ENCODE results near the gene SERP2. TPM values are rescaled to one million over a fixed set of nuclear protein-coding genes. Genes with fewer than 3 reads are reported as not detected.

The SERP2 gene
- total RNA-seq, 4 donors from 2014 or later, result 0.27 to 1.8 TPM; not detected in 2

GRCh38 chr13:44352671-44353070 lies 21.0 kb upstream of the SERP2 start:
- TF ChIP-seq CTCF (IDR thresholded peaks at IDR 0.05) (no peak), POLR2A (IDR thresholded peaks at IDR 0.05) (no peak)
- DNase-seq (ENCODE audit: low spot score in 2 of 2), result no peak
- intact Hi-C loops (cut with DNase I; ENCODE audit: low total_unique reads), result no loop called here
- H3K4me3 ChIP-seq (ENCODE audit: low read depth, poor library complexity, severe bottlenecking), result no peak overlapping the region
- 75 to 84% methylated on average over 2 of the region's 2 CpGs for WGBS, 2 donors

- TF ChIP-seq POLR2A (IDR thresholded peaks at IDR 0.05) (no peak), CTCF (IDR thresholded peaks at IDR 0.05) (no peak)
- intact Hi-C loops (cut with DNase I; ENCODE audit: low total_unique reads), result no loop called here
- DNase-seq (ENCODE audit: low spot score in 2 of 2), result no peak
- WGBS, 2 donors, result 66 to 85% methylated on average over 1 of the region's 1 CpG
- H3K4me3 ChIP-seq (ENCODE audit: low read depth, poor library complexity, severe bottlenecking), result no peak overlapping the region
Measured at GRCh38 chr13:44354331-44354730, 19.3 kb upstream of the SERP2 start.

- no peak for DNase-seq (ENCODE audit: low spot score in 2 of 2)
- no peak overlapping the region for H3K4me3 ChIP-seq (ENCODE audit: low read depth, poor library complexity, severe bottlenecking)
- intact Hi-C loops (cut with DNase I; ENCODE audit: low total_unique reads), result no loop called here
- 56 to 68% methylated on average over 3 of the region's 3 CpGs for WGBS, 2 donors
- TF ChIP-seq CTCF (IDR thresholded peaks at IDR 0.05) (no peak), POLR2A (IDR thresholded peaks at IDR 0.05) (no peak)
Measured at GRCh38 chr13:44354884-44355283, 18.7 kb upstream of the SERP2 start.

- no peak overlapping the region for H3K4me3 ChIP-seq (ENCODE audit: low read depth, poor library complexity, severe bottlenecking)
- DNase-seq (ENCODE audit: low spot score in 2 of 2), result no peak
- intact Hi-C loops (cut with DNase I; ENCODE audit: low total_unique reads), result no loop called here
- no peak for TF ChIP-seq CTCF (IDR thresholded peaks at IDR 0.05)
- no peak for TF ChIP-seq POLR2A (IDR thresholded peaks at IDR 0.05)
- WGBS, 2 donors, result 35 to 41% methylated on average over 3 of the region's 3 CpGs
Measured at GRCh38 chr13:44355621-44356020, 18.0 kb upstream of the SERP2 start.

GRCh38 chr13:44359983-44360375 lies 13.6 kb upstream of the SERP2 start:
- intact Hi-C loops (cut with DNase I; ENCODE audit: low total_unique reads), result no loop called here
- WGBS, 2 donors, result 89 to 100% methylated on average over 1 of the region's 1 CpG
- no peak overlapping the region for H3K4me3 ChIP-seq (ENCODE audit: low read depth, poor library complexity, severe bottlenecking)
- TF ChIP-seq CTCF (IDR thresholded peaks at IDR 0.05) (no peak), POLR2A (IDR thresholded peaks at IDR 0.05) (no peak)
- DNase-seq (ENCODE audit: low spot score in 2 of 2), result no peak

DNA sequence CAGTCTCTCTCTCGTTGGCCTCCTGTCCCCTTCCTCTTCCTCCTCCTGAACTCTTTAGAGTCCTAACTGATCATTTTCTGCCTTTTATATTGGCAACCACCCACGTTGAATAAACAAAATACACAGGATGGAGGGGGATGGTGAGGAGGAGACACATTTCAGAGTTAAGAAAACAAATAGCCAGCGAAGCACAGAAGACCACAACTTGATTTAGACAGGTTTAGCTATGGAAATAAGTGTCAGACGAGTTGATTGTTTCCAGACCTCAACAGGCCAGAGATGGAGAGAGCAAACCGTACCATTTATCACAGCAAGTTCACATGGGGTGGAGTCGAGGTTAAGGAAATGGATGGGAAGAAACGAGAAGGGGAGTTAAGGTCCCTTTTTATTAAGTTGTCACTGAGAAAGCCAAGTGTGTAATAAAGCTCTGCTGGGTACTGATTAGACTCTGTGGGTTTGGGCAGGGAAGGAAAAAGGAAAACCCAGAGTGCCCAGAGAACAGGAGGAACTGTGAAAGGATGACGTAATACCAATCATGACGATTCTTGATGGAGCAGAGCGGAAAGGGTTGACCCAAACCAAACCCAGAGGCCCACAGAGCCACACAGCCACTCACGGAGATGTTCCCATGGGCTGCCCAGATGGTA lies 11.1 kb upstream of the SERP2 start:
- intact Hi-C loops (cut with DNase I; ENCODE audit: low total_unique reads), result no loop called here

More for the DNA sequence above, 11.1 kb upstream of the SERP2 start:
- DNase-seq (ENCODE audit: low spot score in 2 of 2), result no peak
- H3K4me3 ChIP-seq (ENCODE audit: low read depth, poor library complexity, severe bottlenecking), result no peak overlapping the region
- TF ChIP-seq CTCF (IDR thresholded peaks at IDR 0.05) (no peak), POLR2A (IDR thresholded peaks at IDR 0.05) (no peak)
- WGBS, 2 donors, result 68 to 79% methylated on average over 11 of the region's 11 CpGs
